Measurements from ENCODE around the gene TRIM52.

TRIM52 gene

GRCh38 chr5:181233801-181234454 lies 27.0 kb downstream of the TRIM52 start:
- no peak for DNase-seq
- no peak for ATAC-seq

- ATAC-seq (no peak), DNase-seq (no peak)
Measured at GRCh38 chr5:181233088-181233800, 27.7 kb downstream of the TRIM52 start.

GRCh38 chr5:181232593-181232992 lies 28.4 kb downstream of the TRIM52 start:
- ATAC-seq, result no peak
- DNase-seq, result no peak

- ATAC-seq, result no peak
- DNase-seq, result no peak
Measured at GRCh38 chr5:181231432-181231831, 29.5 kb downstream of the TRIM52 start.

- ATAC-seq (no peak), DNase-seq (no peak)
Measured at GRCh38 chr5:181230551-181230950, 30.4 kb downstream of the TRIM52 start.

GRCh38 chr5:181229996-181230395 lies 30.9 kb downstream of the TRIM52 start:
- ATAC-seq (no peak), DNase-seq (no peak)

GRCh38 chr5:181224390-181225229 lies 36.3 kb downstream of the TRIM52 start:
- DNase-seq, result no peak
- no peak for ATAC-seq

GRCh38 chr5:181223729-181224389 lies 37.1 kb downstream of the TRIM52 start:
- DNase-seq, result peak; percentile 67
- ATAC-seq, result peak; percentile 0

- DNase-seq, result peak; percentile 99
- peak; percentile 58 for ATAC-seq
Measured at GRCh38 chr5:181223058-181223728, 37.8 kb downstream of the TRIM52 start, which contains the start of gene TRIM41. TRIM41 (plus strand) TSS chr5:181223281; CDS start chr5:181224000, 719 bp downstream.

- no peak for ATAC-seq
Measured at GRCh38 chr5:181222630-181223057, 38.3 kb downstream of the TRIM52 start.

GRCh38 chr5:181221792-181222629 lies 38.9 kb downstream of the TRIM52 start:
- ATAC-seq (peak; percentile 57), DNase-seq (peak; percentile 97)

More at GRCh38 chr5:181222630-181223057, 38.3 kb downstream of the TRIM52 start:
- no peak for DNase-seq

GRCh38 chr5:181221105-181221791 lies 39.7 kb downstream of the TRIM52 start:
- DNase-seq (peak; percentile 66), ATAC-seq (no peak)

- ATAC-seq (no peak), DNase-seq (no peak)
Measured at GRCh38 chr5:181220178-181220515, 40.8 kb downstream of the TRIM52 start.

- no peak for ATAC-seq
- no peak for DNase-seq
Measured at GRCh38 chr5:181219262-181220177, 41.4 kb downstream of the TRIM52 start.

- no peak for DNase-seq
Measured at GRCh38 chr5:181218795-181219124, 42.2 kb downstream of the TRIM52 start.

GRCh38 chr5:181217803-181218062 lies 43.2 kb downstream of the TRIM52 start:
- DNase-seq (peak; percentile 44), ATAC-seq (no peak)

More at GRCh38 chr5:181218795-181219124, 42.2 kb downstream of the TRIM52 start:
- no peak for ATAC-seq

GRCh38 chr5:181217111-181217802 lies 43.7 kb downstream of the TRIM52 start:
- DNase-seq, result peak; percentile 78
- no peak for ATAC-seq
